K562 (cell line): ENCODE results near the gene BRSK1. TPM values are rescaled to one million over a fixed set of nuclear protein-coding genes. Genes with fewer than 3 reads are reported as not detected.
A peak's percentile ranks its signal among the peaks of the same experiment; 100 is the strongest.

ENCODE experiments used
- ATAC-seq: fragments of 200-7000 bp; cut with Tn5 transposase; 3 replicates; pipeline ENCODE4 v1.9.1; 2020; ENCODE audit warnings: moderate library complexity
- BruUV-seq: library from RNA; stranded (reverse); fragments of 400-500 nt; replicated peaks from 2 replicates; lab custom pipeline; 2021; lab: Mats Ljungman, UMichigan
- CTCF ChIA-PET: fragments of 300-600 bp; formaldehyde crosslinking; extraction: SDS; loops from one replicate; lab custom pipeline; 2021; ENCODE audit warnings: low intra/inter-chr PET ratio; lab: Yijun Ruan, JAX
- POLR2A ChIA-PET: fragments of 300-600, 350-650 bp; sonication (Branson Sonifier 250); formaldehyde crosslinking; extraction: SDS; loops from one replicate; lab custom pipeline; 2021; ENCODE audit warnings: antibody characterized with exemption, inconsistent platforms; lab: Yijun Ruan, JAX
- DNase-seq, 4 experiments: peaks; one replicate each; pipeline versions ENCODE4 v3.0.0 to v3.0.0-alpha.2; 2011 to 2018; ENCODE audit warnings: low spot score in 3 of 4, mixed read lengths in 3 of 4; ENCODE audit errors: extremely low read depth in 1 of 4
- FAIRE-seq: peaks from 2 replicates; lab custom pipeline; 2011; peaks lifted over from hg19 to GRCh38; lab: Jason Lieb, UNC
- H2AFZ ChIP-seq: 2 replicates; pipeline ENCODE4 v1.6.0; 2011; ENCODE audit warnings: low read depth, low read length, control low read depth, inconsistent platforms
- H3K27ac ChIP-seq: fragments of 200-600 bp; 3 replicates; pipeline ENCODE4 v1.8.0; 2011; ENCODE audit warnings: low read depth, mild to moderate bottlenecking, control low read depth, inconsistent platforms, low read length, moderate library complexity, mixed read lengths; ENCODE audit errors: extremely low read depth
- H3K27me3 ChIP-seq, 2 experiments: fragments of 300-600 bp in 1 of 2; 2 replicates in 1 of 2; 3 replicates in 1 of 2; pipeline versions ENCODE4 v1.6.0 to v1.8.0; 2011; ENCODE audit warnings: inconsistent platforms in 2 of 2, low read length in 2 of 2, mild to moderate bottlenecking in 1 of 2, mixed read lengths in 1 of 2, moderate library complexity in 1 of 2; ENCODE audit not compliant: control insufficient read depth in 2 of 2, insufficient read depth in 2 of 2
- H3K36me3 ChIP-seq: fragments of 300-600 bp; 3 replicates; pipeline ENCODE4 v1.8.0; 2011; ENCODE audit warnings: mild to moderate bottlenecking, low read length, inconsistent platforms; ENCODE audit not compliant: control insufficient read depth, insufficient read depth
- H3K4me1 ChIP-seq, 2 experiments: fragments of 200-600 bp in 1 of 2; replicated peaks in 1 of 2; 2 replicates in 1 of 2; 3 replicates in 1 of 2; pipeline versions ENCODE4 v1.5.1 to v1.8.0; 2011; ENCODE audit warnings: inconsistent platforms in 2 of 2, low read length in 2 of 2, mild to moderate bottlenecking in 1 of 2, mixed read lengths in 1 of 2, moderate library complexity in 1 of 2; ENCODE audit not compliant: control insufficient read depth in 2 of 2, insufficient read depth in 2 of 2
- H3K4me2 ChIP-seq: 2 replicates; pipeline ENCODE4 v1.6.1; 2011; ENCODE audit warnings: low read length, control low read depth, inconsistent platforms, mixed read lengths; ENCODE audit not compliant: insufficient read depth
- H3K4me3 ChIP-seq: fragments of 200-600 bp; sonication (generic), shearing (Covaris generic); 2 replicates; pipeline ENCODE4 v1.5.1; 2016; ENCODE audit warnings: control low read depth, inconsistent platforms
- H3K79me2 ChIP-seq: fragments of 200-600 bp; 3 replicates; pipeline ENCODE4 v1.8.0; 2011; ENCODE audit warnings: low read length, inconsistent platforms; ENCODE audit not compliant: control insufficient read depth, insufficient read depth
- H3K9ac ChIP-seq, 2 experiments: 2 replicates each; pipeline versions ENCODE4 v1.6.0 to v1.6.1; 2011; ENCODE audit warnings: low read depth in 2 of 2, low read length in 2 of 2, control low read depth in 1 of 2, inconsistent platforms in 1 of 2, mild to moderate bottlenecking in 1 of 2, mixed read lengths in 1 of 2; ENCODE audit not compliant: insufficient read depth in 1 of 2
- H3K9me1 ChIP-seq: one replicate; pipeline ENCODE4 v1.6.0; 2011; ENCODE audit warnings: inconsistent platforms, mild to moderate bottlenecking, low read length, moderate library complexity; ENCODE audit not compliant: control insufficient read depth, insufficient read depth
- H3K9me3 ChIP-seq: replicated peaks from 2 replicates; pipeline ENCODE4 v1.5.1; 2011; ENCODE audit warnings: low read depth, low read length, inconsistent platforms; ENCODE audit not compliant: control insufficient read depth, insufficient read depth
- H4K20me1 ChIP-seq: replicated peaks from 2 replicates; pipeline ENCODE4 v1.6.1; 2011; ENCODE audit warnings: low read length, inconsistent platforms, mixed read lengths; ENCODE audit not compliant: control insufficient read depth, insufficient read depth
- CBFB ChIP-seq: sonication (generic); formaldehyde crosslinking; IDR thresholded peaks from 2 replicates; pipeline ENCODE4 v1.4.0; 2020; ENCODE audit warnings: mild to moderate bottlenecking, missing genetic modification reagents
- DACH1 ChIP-seq: fragments of 450-650 bp; IDR thresholded peaks from 2 replicates; pipeline ENCODE4 v1.6.1; 2018; ENCODE audit not compliant: partially characterized antibody
- E2F4 ChIP-seq: sonication (generic); formaldehyde crosslinking; IDR thresholded peaks from 2 replicates; pipeline ENCODE4 v1.8.0; 2022; ENCODE audit warnings: mild to moderate bottlenecking, low read depth, missing genetic modification reagents
- ERF ChIP-seq: fragments of 450-650 bp; formaldehyde crosslinking; IDR thresholded peaks from 2 replicates; pipeline ENCODE4 v1.4.0; 2020; ENCODE audit warnings: mild to moderate bottlenecking, mixed read lengths
- FOXA1 ChIP-seq: fragments of 450-650 bp; IDR thresholded peaks from 2 replicates; pipeline ENCODE4 v1.6.1; 2016; ENCODE audit warnings: mild to moderate bottlenecking, borderline replicate concordance
- HDAC1 ChIP-seq, 2 experiments: fragments of 450-650 bp; IDR thresholded peaks; 2 replicates each; pipeline ENCODE4 v1.6.1; 2016 to 2017; ENCODE audit warnings: inconsistent platforms in 1 of 2, mild to moderate bottlenecking in 1 of 2, moderate library complexity in 1 of 2
- HNRNPUL1 ChIP-seq: fragments of 200-400 bp; formaldehyde crosslinking; IDR thresholded peaks from 2 replicates; pipeline ENCODE4 v1.6.1; 2017; ENCODE audit warnings: low read length
- HOXB6 ChIP-seq: fragments of 250-450 bp; sonication (Bioruptor Pico); IDR thresholded peaks from 2 replicates; pipeline ENCODE4 v1.5.1; 2022; ENCODE audit warnings: mild to moderate bottlenecking, borderline replicate concordance
- NCOA6 ChIP-seq: fragments of 450-650 bp; IDR thresholded peaks from 2 replicates; pipeline ENCODE4 v1.6.1; 2017; ENCODE audit warnings: mild to moderate bottlenecking
- NKRF ChIP-seq: fragments of 450-650 bp; IDR thresholded peaks from 2 replicates; pipeline ENCODE4 v1.6.1; 2016; ENCODE audit warnings: borderline replicate concordance
- PTTG1 ChIP-seq: fragments of 450-650 bp; IDR thresholded peaks from 2 replicates; pipeline ENCODE4 v1.6.1; 2016; ENCODE audit warnings: low read depth, mild to moderate bottlenecking, missing genetic modification characterization, missing compliant biosample characterization
- SAP30 ChIP-seq: fragments of 200-600 bp; sonication (generic); IDR thresholded peaks from 2 replicates; pipeline ENCODE4 v1.6.1; 2012; ENCODE audit warnings: borderline replicate concordance, low read depth, mild to moderate bottlenecking, moderate library complexity, low read length, control low read depth, inconsistent platforms; ENCODE audit not compliant: insufficient read depth, poor library complexity, severe bottlenecking
- ZNF165 ChIP-seq: fragments of 250-450 bp; sonication (Bioruptor Pico); IDR thresholded peaks from 2 replicates; pipeline ENCODE4 v1.4.0; 2020; ENCODE audit warnings: borderline replicate concordance
- ZNF311 ChIP-seq: fragments of 250-450 bp; sonication (Bioruptor Pico); IDR thresholded peaks from 2 replicates; pipeline ENCODE4 v1.4.0; 2020; ENCODE audit warnings: mild to moderate bottlenecking, moderate library complexity
- ZNF316 ChIP-seq: fragments of 450-650 bp; IDR thresholded peaks from 2 replicates; pipeline ENCODE4 v1.6.1; 2016
- WGBS: fragments of 100-300 bp; shearing (Covaris generic); methylation state at CpG from one replicate; pipeline ENCODE4 v1.1.6; 2016; ENCODE audit warnings: low coverage, mixed read lengths; ENCODE audit not compliant: insufficient coverage; ENCODE audit errors: missing lambda C conversion rate; 5-methylcytosine and 5-hydroxymethylcytosine counted together
- in situ Hi-C: fragments of 300-500 bp; cut with MboI; formaldehyde crosslinking; loops from 4 replicates; pipeline ENCODE4 v1.15.0; 2018; ENCODE audit warnings: inconsistent platforms, mixed read lengths
- intact Hi-C: fragments of 100-400 bp; cut with micrococcal nuclease; formaldehyde crosslinking; loops from 2 replicates; pipeline ENCODE4 v1.14.2; 2022
- polyA plus RNA-seq, 8 experiments: library from polyadenylated mRNA; depleted of rRNA in 4 of 8; stranded (reverse) in 5 of 8; unstranded in 3 of 8; fragments of >200 nt; fragmentation: Nextera tagmentation in 2 of 8; fragmentation: Illumina TruSeq in 1 of 8; extraction: Ambion mirVana in 2 of 8; extraction: Trizol in 1 of 8; gene quantifications; 2 replicates each; pipeline versions ENCODE4 v1.2.1 to v1.2.3, GENCODE V29; 2011 to 2014; ENCODE audit warnings: inconsistent platforms in 1 of 8, missing spikeins in 1 of 8
- total RNA-seq, 7 experiments: library from RNA; depleted of rRNA in 6 of 7; stranded (reverse); fragments of >200 nt in 6 of 7; fragmentation: Illumina TruSeq in 2 of 7; extraction: Trizol in 2 of 7; gene quantifications; 2 replicates each; pipeline versions ENCODE4 v1.2.1 to v1.2.3, GENCODE V29; 2011 to 2021; ENCODE audit warnings: low replicate concordance in 1 of 7

Gene BRSK1
- total and polyA plus RNA-seq, 9 of the 15 experiments (the other 6 are each of a cell fraction or from before 2014, with no cell fraction given), result 1.7 to 9.3 (median 3.8) TPM; not detected in 2

DNA sequence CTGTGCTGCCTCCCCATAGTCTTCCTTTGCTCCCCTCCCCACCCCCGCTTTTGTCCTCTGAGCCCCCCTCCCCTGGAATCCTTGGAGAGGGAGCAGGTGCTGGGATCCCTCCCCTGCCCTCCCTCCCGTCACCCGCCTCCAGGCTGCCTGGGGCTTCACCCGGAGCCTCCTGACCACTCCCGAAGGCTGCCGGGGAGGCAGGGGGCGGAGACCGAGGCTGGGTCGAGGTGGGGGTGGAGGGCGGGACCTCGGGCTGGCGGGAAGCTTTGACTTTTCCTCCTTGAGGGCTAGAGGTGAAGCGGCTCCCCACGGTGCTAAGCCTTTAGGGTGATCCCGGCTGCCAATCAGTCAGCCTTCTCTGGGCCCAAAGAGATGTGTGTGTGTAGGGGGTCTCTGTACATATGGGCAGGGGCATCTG lies 57.4 kb downstream of the BRSK1 start:
- Histone ChIP-seq H4K20me1 (0 out of 2 replicates have a peak, but pooled peaks cover 6% of the 10 kb centered on the region), H3K27ac (peak overlapping the region; percentile 97), H3K4me1 (peaks cover 7 to 65% of the 10 kb centered on the region in 2 experiments; a peak in 4 of 5 replicates), H3K36me3 (peaks cover 42% of the 10 kb centered on the region; the same call in 2 of the 3 replicates), H3K27me3 (no peaks in the 10 kb centered on the region), H3K4me2 (peak overlapping the region; percentile 97), H3K79me2 (peaks cover 24% of the 10 kb centered on the region), H3K4me3 (peak overlapping the region; percentile 92), H3K9me1 (no peaks in the 10 kb centered on the region), H3K9me3 (no peaks in the 10 kb centered on the region), H3K9ac (peak overlapping the region; percentile 97 to 99), H2AFZ (no peak overlapping the region)
- intact Hi-C loops, result no loop called here
- peak; percentile 94 to 95 (median 94) for DNase-seq
- no TSS peak for BruUV-seq
- in situ Hi-C loops, result no loop called here
- 0% methylated on average over 9 of the region's 15 CpGs for WGBS
- peak; percentile 84 for FAIRE-seq
- ChIA-PET POLR2A (interaction anchor here (1.2 to 1.4 kb wide), 4 partner anchors 8 to 43 kb away, joined by 4 to 11 read pairs (median 6); partner anchors contain the start of gene TMEM238), CTCF (no interaction called here)
- ATAC-seq, result peak; percentile 64
- TF ChIP-seq HDAC1 (IDR thresholded peaks at IDR 0.05) (0 out of 4 replicates have a peak, but pooled peaks of 1 of the 2 experiments have one; percentile 40), E2F4 (CRISPR knock-in tag) (peak; percentile 82), ERF (CRISPR knock-in tag) (no peak), FOXA1 (no peak), ZNF316 (no peak), NKRF (0 out of 2 replicates have a peak, but pooled peaks have one; percentile 31), ZNF165 (CRISPR knock-in tag) (no peak), HNRNPUL1 (no peak), DACH1 (no peak), NCOA6 (no peak), ZNF311 (CRISPR knock-in tag) (no peak), HOXB6 (CRISPR knock-in tag) (no peak), PTTG1 (no peak), SAP30 (no peak), CBFB (CRISPR knock-in tag) (no peak)
